Activated T-cell treated with anti-CD3 and anti-CD28 coated beads, Interleukin-2, amount 50 U/mL, for 24 hours (primary cell): Measurements from ENCODE around the gene SPC25.

Experiments used
- DNase-seq: peaks from one replicate; pipeline ENCODE4 v3.0.0-alpha.2; 2020
- H3K27ac Mint-ChIP-seq: 2 replicates; pipeline ENCODE4 v1.8.0; 2020; ENCODE audit warnings: mild to moderate bottlenecking, mixed read lengths
- H3K27me3 Mint-ChIP-seq: 2 replicates; pipeline ENCODE4 v1.8.0; 2020; ENCODE audit warnings: mixed read lengths
- H3K36me3 Mint-ChIP-seq: 2 replicates; pipeline ENCODE4 v1.8.0; 2020; ENCODE audit warnings: low read depth, mixed read lengths
- H3K4me1 Mint-ChIP-seq: 2 replicates; pipeline ENCODE4 v1.8.0; 2020; ENCODE audit warnings: low read depth, mixed read lengths
- H3K4me3 Mint-ChIP-seq: 2 replicates; pipeline ENCODE4 v1.8.0; 2020; ENCODE audit warnings: mild to moderate bottlenecking, moderate library complexity, mixed read lengths
- H3K9me3 Mint-ChIP-seq: 2 replicates; pipeline ENCODE4 v1.8.0; 2020; ENCODE audit warnings: mixed read lengths

The SPC25 gene

DNA sequence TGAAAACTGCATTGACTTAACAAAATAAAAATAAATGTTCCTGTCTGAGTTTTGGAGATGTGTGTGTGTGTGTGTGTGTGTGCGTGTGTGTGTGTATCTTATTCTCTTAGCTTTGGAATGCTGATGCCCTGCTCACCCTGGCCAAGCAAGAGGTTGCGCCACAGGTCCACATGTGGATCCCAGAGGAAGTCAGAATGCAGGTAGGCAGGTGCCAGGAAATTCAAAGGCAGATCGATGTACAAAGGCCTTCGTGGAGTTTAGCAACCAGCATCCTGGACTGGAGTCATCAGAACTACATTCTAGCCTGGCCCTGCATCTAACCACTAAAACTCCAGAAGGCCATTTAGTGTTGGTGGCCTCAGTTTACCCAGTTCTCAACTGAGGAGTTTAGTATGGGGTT, 23.3 kb upstream of the SPC25 start:
- DNase-seq = no peak
- Mint-ChIP-seq H3K36me3 (no peaks in the 10 kb centered on the region), H3K4me1 (peaks cover 17% of the 10 kb centered on the region), H3K9me3 (peaks cover 8% of the 10 kb centered on the region), H3K4me3 (no peak overlapping the region), H3K27me3 (peaks cover 31% of the 10 kb centered on the region), H3K27ac (no peak overlapping the region)

DNA sequence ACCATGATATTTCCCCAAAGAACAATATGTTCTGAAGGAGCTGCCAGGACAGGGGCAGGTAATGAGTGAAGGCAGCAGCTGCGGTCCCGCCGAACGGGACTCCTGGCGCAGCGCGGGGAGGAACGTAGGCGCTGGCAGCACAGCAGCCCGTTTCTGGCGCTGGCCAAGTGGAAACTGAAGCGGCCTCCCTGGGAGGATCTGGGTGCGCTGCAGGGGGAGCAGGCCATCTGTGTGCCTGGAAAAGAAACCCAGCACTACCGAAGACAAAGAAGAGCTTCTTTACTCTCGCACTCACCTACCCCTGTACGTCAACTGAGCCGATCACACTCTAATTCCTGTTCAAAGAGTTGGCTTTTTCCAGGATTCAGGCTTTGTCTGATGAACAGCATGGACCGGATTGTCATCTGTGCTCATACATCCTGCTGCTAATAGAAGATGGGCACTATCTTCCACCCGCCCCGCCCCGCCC, 22.7 kb upstream of the SPC25 start:
- H3K36me3 Mint-ChIP-seq = no peaks in the 10 kb centered on the region
- no peak for DNase-seq
- peaks cover 31% of the 10 kb centered on the region for H3K27me3 Mint-ChIP-seq
- peaks cover 17% of the 10 kb centered on the region for H3K4me1 Mint-ChIP-seq
- H3K27ac Mint-ChIP-seq = no peak overlapping the region
- peak overlapping the region; percentile 36 for H3K4me3 Mint-ChIP-seq
- peaks cover 8% of the 10 kb centered on the region for H3K9me3 Mint-ChIP-seq

GRCh38 chr2:168912466-168912865, 22.2 kb upstream of the SPC25 start:
- no peak for DNase-seq
- Mint-ChIP-seq H3K36me3 (no peaks in the 10 kb centered on the region), H3K9me3 (peaks cover 8% of the 10 kb centered on the region), H3K4me3 (peak overlapping the region; percentile 36), H3K27ac (no peak overlapping the region), H3K4me1 (peaks cover 17% of the 10 kb centered on the region), H3K27me3 (peaks cover 31% of the 10 kb centered on the region)

DNA sequence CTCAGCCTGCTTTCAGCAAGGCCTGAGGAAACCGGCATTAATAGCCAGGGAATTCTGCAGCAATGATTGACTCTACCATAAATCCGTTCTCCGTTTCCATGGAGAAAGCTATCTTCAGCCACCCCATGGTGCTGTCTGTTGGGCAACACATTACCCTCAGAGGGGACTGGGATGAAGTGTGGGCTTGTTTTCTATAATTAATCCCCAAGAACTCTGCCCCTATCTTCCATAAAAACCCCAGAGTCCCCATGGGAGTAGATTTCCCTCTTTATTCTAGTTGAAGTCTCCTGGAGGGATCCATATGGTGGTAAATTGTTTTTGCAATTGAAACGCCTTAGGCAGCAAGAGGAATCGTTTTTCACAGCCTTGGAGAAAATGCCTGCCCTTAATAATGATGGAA, 20.1 kb upstream of the SPC25 start:
- no peak overlapping the region for H3K4me3 Mint-ChIP-seq
- H3K27me3 Mint-ChIP-seq = peaks cover 38% of the 10 kb centered on the region
- no peaks in the 10 kb centered on the region for H3K36me3 Mint-ChIP-seq
- DNase-seq = no peak
- H3K9me3 Mint-ChIP-seq = no peaks in the 10 kb centered on the region
- H3K27ac Mint-ChIP-seq = no peak overlapping the region
- H3K4me1 Mint-ChIP-seq = peaks cover 5% of the 10 kb centered on the region

- no peak overlapping the region for H3K27ac Mint-ChIP-seq
Measured at GRCh38 chr2:168907940-168908662, 17.9 kb upstream of the SPC25 start.

DNA sequence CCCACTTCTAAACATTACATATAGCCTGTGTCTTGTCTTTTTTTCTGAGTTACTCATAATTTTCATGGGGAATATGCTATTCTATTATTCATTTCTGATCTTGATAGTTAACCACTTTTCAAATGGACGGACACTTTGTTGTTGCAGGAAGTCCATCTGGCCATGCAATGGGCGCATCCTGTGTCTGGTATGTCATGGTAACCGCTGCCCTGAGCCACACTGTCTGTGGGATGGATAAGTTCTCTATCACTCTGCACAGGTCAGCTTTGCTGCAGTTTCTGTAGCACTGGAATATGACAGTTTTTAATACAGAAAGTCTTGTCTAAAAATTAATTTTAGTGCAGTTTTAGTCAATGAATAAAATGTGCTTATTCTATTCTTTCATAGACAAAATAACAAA, 14.1 kb upstream of the SPC25 start:
- Mint-ChIP-seq H3K36me3 (no peaks in the 10 kb centered on the region), H3K27me3 (peaks cover 22% of the 10 kb centered on the region), H3K4me1 (no peaks in the 10 kb centered on the region), H3K4me3 (no peak overlapping the region), H3K27ac (no peak overlapping the region), H3K9me3 (no peaks in the 10 kb centered on the region)
- DNase-seq = no peak

More at GRCh38 chr2:168907940-168908662, 17.9 kb upstream of the SPC25 start:
- Mint-ChIP-seq H3K4me3 (no peak overlapping the region), H3K4me1 (peaks cover 5% of the 10 kb centered on the region), H3K27me3 (peaks cover 40% of the 10 kb centered on the region), H3K9me3 (no peaks in the 10 kb centered on the region), H3K36me3 (no peaks in the 10 kb centered on the region)
- no peak for DNase-seq

DNA sequence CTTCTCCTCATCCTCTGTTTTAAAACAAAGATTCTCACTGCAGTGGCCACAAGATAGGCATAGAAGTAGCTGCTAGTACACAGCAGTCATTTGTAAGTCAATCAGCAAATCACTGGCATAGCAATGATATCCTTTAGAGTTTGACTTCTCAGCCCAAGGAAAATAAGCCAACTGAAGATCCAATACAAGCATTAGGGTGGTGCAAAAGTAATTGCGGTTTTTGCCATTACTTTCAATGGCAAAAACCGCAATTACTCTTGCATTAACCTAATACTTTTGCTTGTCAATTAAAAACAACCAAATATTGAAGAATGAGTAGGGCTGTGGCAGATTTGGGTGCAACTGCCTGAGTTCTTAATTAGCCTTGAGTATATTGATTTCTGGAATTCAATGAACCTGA, 13.7 kb upstream of the SPC25 start:
- Mint-ChIP-seq H3K27ac (no peak overlapping the region), H3K36me3 (no peaks in the 10 kb centered on the region), H3K27me3 (peaks cover 25% of the 10 kb centered on the region), H3K9me3 (no peaks in the 10 kb centered on the region), H3K4me1 (no peaks in the 10 kb centered on the region), H3K4me3 (no peak overlapping the region)
- DNase-seq = no peak

DNA sequence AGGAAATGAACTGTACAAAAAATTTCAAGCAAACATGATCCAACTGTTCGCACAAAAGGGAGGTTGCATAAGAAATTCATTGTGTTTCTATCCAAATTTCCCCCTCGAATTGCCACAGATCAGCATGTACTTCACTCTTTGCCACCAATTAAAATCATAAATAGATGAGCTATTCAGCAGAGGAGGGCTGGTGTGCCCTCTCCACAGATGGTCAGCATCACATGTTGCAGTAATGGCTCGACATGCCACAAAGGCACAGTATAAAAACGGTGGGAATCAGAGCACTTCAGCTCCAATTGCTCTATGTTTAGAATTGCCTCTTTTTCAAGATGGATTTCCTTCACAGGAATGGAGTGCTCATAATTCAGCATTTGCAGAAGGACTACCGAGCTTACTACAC, 10.8 kb upstream of the SPC25 start, which contains the start of gene G6PC2:
Gene G6PC2 (plus strand): TSS at position 289 of the 400 bp plus-strand sequence. CDS start 41 bp downstream, at position 330.
- H3K4me1 Mint-ChIP-seq = no peaks in the 10 kb centered on the region
- no peak within 1 kb of the TSS for H3K27ac Mint-ChIP-seq
- H3K9me3 Mint-ChIP-seq = no peaks in the 10 kb centered on the region
- H3K27me3 Mint-ChIP-seq = peaks cover 19% of the 10 kb centered on the region
- DNase-seq = no peak
- no peak within 1 kb of the TSS for H3K4me3 Mint-ChIP-seq
- H3K36me3 Mint-ChIP-seq = no peaks in the 10 kb centered on the region

DNA sequence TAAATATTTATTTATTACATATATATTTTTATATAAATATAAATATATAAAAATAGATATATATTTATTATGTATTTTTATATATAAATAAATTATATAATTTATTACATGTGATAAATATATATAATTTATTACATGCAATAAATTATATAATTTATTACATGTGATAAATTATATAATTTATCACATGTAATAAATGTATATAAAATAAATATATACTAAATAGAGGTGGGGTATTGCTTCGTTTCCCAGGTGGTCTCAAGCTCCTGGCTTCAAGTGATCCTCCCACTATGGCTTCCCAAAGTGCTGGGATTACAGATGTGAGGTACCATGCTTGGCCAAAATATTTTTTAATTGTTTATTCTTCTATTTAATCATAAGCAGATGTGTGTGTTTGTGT, 7.2 kb upstream of the SPC25 start:
- DNase-seq = no peak
- H3K36me3 Mint-ChIP-seq = no peaks in the 10 kb centered on the region
- peaks cover 11% of the 10 kb centered on the region for H3K27me3 Mint-ChIP-seq
- H3K27ac Mint-ChIP-seq = no peak overlapping the region
- no peak overlapping the region for H3K4me3 Mint-ChIP-seq
- no peaks in the 10 kb centered on the region for H3K4me1 Mint-ChIP-seq
- no peaks in the 10 kb centered on the region for H3K9me3 Mint-ChIP-seq

- no peak overlapping the region for H3K4me3 Mint-ChIP-seq
- H3K27me3 Mint-ChIP-seq = peaks cover 16% of the 10 kb centered on the region
- H3K27ac Mint-ChIP-seq = no peak overlapping the region
- no peaks in the 10 kb centered on the region for H3K36me3 Mint-ChIP-seq
- DNase-seq = no peak
- no peaks in the 10 kb centered on the region for H3K4me1 Mint-ChIP-seq
- H3K9me3 Mint-ChIP-seq = no peaks in the 10 kb centered on the region
Measured at GRCh38 chr2:168896783-168897182, 6.6 kb upstream of the SPC25 start.

GRCh38 chr2:168895771-168896170, 5.5 kb upstream of the SPC25 start:
- H3K36me3 Mint-ChIP-seq = no peaks in the 10 kb centered on the region
- DNase-seq = no peak
- H3K4me1 Mint-ChIP-seq = peaks cover 1% of the 10 kb centered on the region
- H3K9me3 Mint-ChIP-seq = no peaks in the 10 kb centered on the region
- no peak overlapping the region for H3K4me3 Mint-ChIP-seq
- peaks cover 13% of the 10 kb centered on the region for H3K27me3 Mint-ChIP-seq
- H3K27ac Mint-ChIP-seq = no peak overlapping the region

DNA sequence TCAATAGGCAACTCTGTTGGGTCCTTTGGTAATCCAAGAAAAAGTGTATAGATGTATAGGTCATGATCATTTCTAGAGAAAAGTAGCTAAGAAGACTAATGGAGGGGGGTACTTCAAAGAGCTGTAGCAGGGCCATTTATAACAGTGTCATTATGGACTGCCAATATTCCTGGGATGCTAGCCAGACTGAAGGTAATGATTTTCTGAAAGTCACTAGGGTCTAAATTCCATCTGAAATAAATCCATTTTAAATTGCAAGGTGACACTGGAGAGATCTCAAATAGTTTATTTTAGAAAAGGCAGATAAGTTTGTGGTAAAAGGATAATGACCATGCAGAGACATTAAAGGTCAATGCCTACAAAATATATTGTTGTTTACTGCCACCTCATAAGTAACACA, 4.5 kb upstream of the SPC25 start:
- Mint-ChIP-seq H3K4me3 (no peak overlapping the region), H3K36me3 (peaks cover 6% of the 10 kb centered on the region), H3K27me3 (peaks cover 13% of the 10 kb centered on the region), H3K9me3 (no peaks in the 10 kb centered on the region), H3K4me1 (peaks cover 7% of the 10 kb centered on the region), H3K27ac (no peak overlapping the region)
- no peak for DNase-seq

DNA sequence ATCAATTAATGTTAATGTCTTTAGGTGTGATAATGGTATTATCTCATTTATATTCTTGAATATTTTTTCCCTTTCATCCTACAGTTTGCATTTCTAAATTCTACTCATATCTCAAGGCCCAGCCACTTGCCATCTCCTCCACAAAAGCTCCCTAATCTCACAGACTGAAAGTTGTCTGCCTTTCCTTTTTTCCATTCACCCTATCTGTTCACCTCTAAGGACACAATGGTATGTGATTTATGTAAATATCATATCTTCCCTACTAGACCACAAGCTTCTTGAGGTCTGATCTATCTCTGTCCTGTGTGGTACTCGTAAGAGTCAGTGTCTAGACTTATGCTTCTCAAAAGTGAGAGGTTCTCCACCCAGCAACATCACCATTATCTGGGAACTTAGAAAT, 3.9 kb upstream of the SPC25 start:
- Mint-ChIP-seq H3K4me3 (no peak overlapping the region), H3K4me1 (peaks cover 11% of the 10 kb centered on the region), H3K27ac (no peak overlapping the region), H3K27me3 (peaks cover 11% of the 10 kb centered on the region), H3K9me3 (no peaks in the 10 kb centered on the region), H3K36me3 (peaks cover 9% of the 10 kb centered on the region)
- no peak for DNase-seq

- H3K36me3 Mint-ChIP-seq = peaks cover 21% of the 10 kb centered on the region
- no peaks in the 10 kb centered on the region for H3K9me3 Mint-ChIP-seq
- H3K27me3 Mint-ChIP-seq = peaks cover 10% of the 10 kb centered on the region
- DNase-seq = no peak
- no peak overlapping the region for H3K4me3 Mint-ChIP-seq
- H3K4me1 Mint-ChIP-seq = peaks cover 11% of the 10 kb centered on the region
- no peak overlapping the region for H3K27ac Mint-ChIP-seq
Measured at GRCh38 chr2:168892327-168892726, 2.1 kb upstream of the SPC25 start.

GRCh38 chr2:168889635-168890005, 610 bp downstream of the SPC25 start:
- Mint-ChIP-seq H3K27ac (peak overlapping the region; percentile 93), H3K4me3 (peak overlapping the region; percentile 96), H3K9me3 (no peaks in the 10 kb centered on the region), H3K36me3 (peaks cover 25% of the 10 kb centered on the region), H3K27me3 (peaks cover 10% of the 10 kb centered on the region), H3K4me1 (peaks cover 20% of the 10 kb centered on the region)
- DNase-seq = no peak
